NOMO-1 treated with DMSO at 0.1 percent for 48 hours (cell line): ENCODE measurements around the gene TAF11L13.

Experiments used
- DNase-seq: peaks from one replicate; lab custom pipeline; 2025; ENCODE audit not compliant: unreplicated experiment; lab: John Stamatoyannopoulos, UW

TAF11L13 gene

GRCh38 chr5:17678751-17679324, 47.0 kb downstream of the TAF11L13 start:
- no peak for DNase-seq

DNA sequence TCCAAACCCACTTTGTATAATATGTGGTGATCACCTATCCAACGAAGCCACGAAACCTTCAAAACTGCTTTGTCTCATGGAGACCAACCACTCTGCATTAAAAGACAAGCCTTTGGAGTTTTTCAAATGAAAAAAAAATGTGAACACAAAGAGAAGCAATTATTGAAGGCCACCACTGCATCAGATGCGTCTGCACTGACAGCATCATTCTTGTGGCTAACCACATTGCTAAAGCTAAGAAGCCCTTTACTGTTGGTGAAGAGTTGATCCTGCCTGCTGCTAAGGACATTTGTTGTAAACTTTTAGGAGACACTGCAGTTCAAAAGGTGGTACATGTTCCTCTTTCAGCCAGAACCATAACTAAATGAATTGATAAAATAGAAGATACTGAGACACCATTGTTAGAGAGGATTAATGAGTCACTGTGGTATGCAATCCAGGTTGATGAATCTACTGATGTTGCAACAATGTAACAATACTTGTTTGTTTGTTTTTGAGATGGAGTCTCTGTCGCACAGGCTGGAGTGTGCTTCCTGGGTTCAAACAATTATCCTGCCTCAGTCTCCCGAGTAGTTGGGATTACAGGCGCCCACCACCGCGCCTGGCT, 47.8 kb downstream of the TAF11L13 start:
- no peak for DNase-seq

DNA sequence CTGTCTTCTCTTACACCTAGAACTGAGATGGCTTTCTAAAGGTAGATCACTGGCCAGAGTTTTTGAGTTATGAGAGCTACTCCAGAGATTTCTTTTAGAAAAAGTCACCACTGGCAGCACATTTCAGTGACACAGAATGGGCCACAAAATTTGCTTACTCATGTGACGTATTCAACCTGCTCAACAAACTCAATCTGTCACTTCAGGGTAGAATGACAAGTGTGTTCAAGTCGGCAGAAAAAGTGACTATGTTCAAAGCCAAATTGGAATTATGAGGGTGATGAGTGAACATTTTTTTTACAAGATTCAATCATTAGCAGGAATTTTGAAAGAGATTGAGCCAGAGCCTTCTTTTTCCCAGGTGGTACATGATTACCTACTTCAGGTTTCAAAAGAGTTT, 48.8 kb downstream of the TAF11L13 start:
- no peak for DNase-seq
